Measurements from ENCODE around the gene CHMP2B.

CHMP2B gene

GRCh38 chr3:87225659-87226058 is 1.4 kb upstream of the CHMP2B start:
- DNase-seq (ENCODE audit: extremely low read depth, low read depth) = no peak
- TF ChIP-seq CTCF (IDR thresholded peaks at IDR 0.05; ENCODE audit: low read depth, low read length, missing control alignments) = no peak
- H3K4me3 ChIP-seq (replicated peaks; ENCODE audit: low read depth, low read length) = no peak overlapping the region

GRCh38 chr3:87227835-87228144 is 681 bp downstream of the CHMP2B start:
- no peak for TF ChIP-seq CTCF (IDR thresholded peaks at IDR 0.05; ENCODE audit: low read depth, low read length, missing control alignments)
- DNase-seq (ENCODE audit: extremely low read depth, low read depth) = no peak
- peak overlapping the region; percentile 91 for H3K4me3 ChIP-seq (replicated peaks; ENCODE audit: low read depth, low read length)

GRCh38 chr3:87228316-87228715 is 1.2 kb downstream of the CHMP2B start:
- peak overlapping the region; percentile 91 for H3K4me3 ChIP-seq (replicated peaks; ENCODE audit: low read depth, low read length)
- no peak for TF ChIP-seq CTCF (IDR thresholded peaks at IDR 0.05; ENCODE audit: low read depth, low read length, missing control alignments)
- DNase-seq (ENCODE audit: extremely low read depth, low read depth) = no peak

- no peak for TF ChIP-seq CTCF (IDR thresholded peaks at IDR 0.05; ENCODE audit: low read depth, low read length, missing control alignments)
- H3K4me3 ChIP-seq (replicated peaks; ENCODE audit: low read depth, low read length) = no peak overlapping the region
- DNase-seq (ENCODE audit: extremely low read depth, low read depth) = no peak
These were observed 2.0 kb downstream of the CHMP2B start for GRCh38 chr3:87229113-87229512.

GRCh38 chr3:87233805-87234204 is 6.7 kb downstream of the CHMP2B start:
- DNase-seq (ENCODE audit: extremely low read depth, low read depth) = no peak
- no peak overlapping the region for H3K4me3 ChIP-seq (replicated peaks; ENCODE audit: low read depth, low read length)
- no peak for TF ChIP-seq CTCF (IDR thresholded peaks at IDR 0.05; ENCODE audit: low read depth, low read length, missing control alignments)

GRCh38 chr3:87236093-87236492 is 9.0 kb downstream of the CHMP2B start:
- H3K4me3 ChIP-seq (replicated peaks; ENCODE audit: low read depth, low read length) = no peak overlapping the region
- no peak for TF ChIP-seq CTCF (IDR thresholded peaks at IDR 0.05; ENCODE audit: low read depth, low read length, missing control alignments)
- no peak for DNase-seq (ENCODE audit: extremely low read depth, low read depth)

- TF ChIP-seq CTCF (IDR thresholded peaks at IDR 0.05; ENCODE audit: low read depth, low read length, missing control alignments) = no peak
- no peak for DNase-seq (ENCODE audit: extremely low read depth, low read depth)
- H3K4me3 ChIP-seq (replicated peaks; ENCODE audit: low read depth, low read length) = no peak overlapping the region
These were observed 19.7 kb downstream of the CHMP2B start for GRCh38 chr3:87246662-87247429.
